ENCODE results near the gene MDC1.
"Not testable (repeated sequence)": the region's sequence is repeated elsewhere in the genome, so short reads cannot be mapped to it uniquely, and the experiment has no call there.

- not testable (repeated sequence) for TF ChIP-seq CTCF (optimal IDR thresholded peaks at IDR 0.05 in 1 of 3, IDR thresholded peaks at IDR 0.05 in 1 of 3, conservative IDR thresholded peaks at IDR 0.05 in 1 of 3; ENCODE audit: extremely low read depth in 1 of 3, insufficient read depth in 2 of 3, low read length in 3 of 3); EZH2 (IDR thresholded peaks at IDR 0.05; ENCODE audit: low read length)
Observed at GRCh38 chr6:30764490-30765043, 47.5 kb upstream of the MDC1 start.

Measured in keratinocyte (primary cell).